COR-L47 (cell line): ENCODE measurements around the gene ZDHHC14.
"Not testable (repeated sequence)": the region's sequence is repeated elsewhere in the genome, so short reads cannot be mapped to it uniquely, and the experiment has no call there.

ENCODE experiments used
- DNase-seq: peaks from one replicate; lab custom pipeline; 2025; lab: John Stamatoyannopoulos, UW

ZDHHC14 gene

GRCh38 chr6:157407646-157408045, 26.7 kb downstream of the ZDHHC14 start:
- no peak for DNase-seq

- DNase-seq = not testable (repeated sequence)
These were observed 27.4 kb downstream of the ZDHHC14 start for GRCh38 chr6:157408427-157408826.

- DNase-seq = no peak
These were observed 29.1 kb downstream of the ZDHHC14 start for GRCh38 chr6:157410045-157410444.

- no peak for DNase-seq
These were observed 30.4 kb downstream of the ZDHHC14 start for GRCh38 chr6:157411368-157411767.

GRCh38 chr6:157412791-157413190, 31.8 kb downstream of the ZDHHC14 start:
- no peak for DNase-seq

- DNase-seq = no peak
These were observed 39.5 kb downstream of the ZDHHC14 start for GRCh38 chr6:157420497-157420896.

- DNase-seq = no peak
These were observed 43.6 kb downstream of the ZDHHC14 start for GRCh38 chr6:157424491-157425020.

- no peak for DNase-seq
These were observed 47.0 kb downstream of the ZDHHC14 start for GRCh38 chr6:157427969-157428368.

- DNase-seq = no peak
These were observed 47.6 kb downstream of the ZDHHC14 start for GRCh38 chr6:157428427-157429202.

- DNase-seq = no peak
These were observed 48.3 kb downstream of the ZDHHC14 start for GRCh38 chr6:157429248-157429647.

- no peak for DNase-seq
These were observed 49.8 kb downstream of the ZDHHC14 start for GRCh38 chr6:157430834-157431233.

- DNase-seq = peak; percentile 1
These were observed 51.4 kb downstream of the ZDHHC14 start for GRCh38 chr6:157432231-157432891.

- DNase-seq = no peak
These were observed 51.9 kb downstream of the ZDHHC14 start for GRCh38 chr6:157432892-157433265.

GRCh38 chr6:157433678-157434081, 52.7 kb downstream of the ZDHHC14 start:
- DNase-seq = no peak

GRCh38 chr6:157434349-157435033, 53.5 kb downstream of the ZDHHC14 start:
- DNase-seq = no peak

GRCh38 chr6:157436219-157436943, 55.4 kb downstream of the ZDHHC14 start:
- DNase-seq = no peak

- DNase-seq = no peak
These were observed 56.0 kb downstream of the ZDHHC14 start for GRCh38 chr6:157436944-157437336.

GRCh38 chr6:157438611-157439111, 57.7 kb downstream of the ZDHHC14 start:
- DNase-seq = no peak

GRCh38 chr6:157440171-157440570, 59.2 kb downstream of the ZDHHC14 start:
- no peak for DNase-seq

GRCh38 chr6:157442291-157442690, 61.3 kb downstream of the ZDHHC14 start:
- DNase-seq = no peak

- DNase-seq = no peak
These were observed 62.2 kb downstream of the ZDHHC14 start for GRCh38 chr6:157443066-157443800.
